ENCODE results near the gene LIN7B. TPM values are rescaled to one million over a fixed set of nuclear protein-coding genes. Genes with fewer than 3 reads are reported as not detected.

LIN7B gene
- polyA plus RNA-seq, 1 of the 3 experiments (the other 2 are of a cell fraction), result 20.8 TPM

DNA sequence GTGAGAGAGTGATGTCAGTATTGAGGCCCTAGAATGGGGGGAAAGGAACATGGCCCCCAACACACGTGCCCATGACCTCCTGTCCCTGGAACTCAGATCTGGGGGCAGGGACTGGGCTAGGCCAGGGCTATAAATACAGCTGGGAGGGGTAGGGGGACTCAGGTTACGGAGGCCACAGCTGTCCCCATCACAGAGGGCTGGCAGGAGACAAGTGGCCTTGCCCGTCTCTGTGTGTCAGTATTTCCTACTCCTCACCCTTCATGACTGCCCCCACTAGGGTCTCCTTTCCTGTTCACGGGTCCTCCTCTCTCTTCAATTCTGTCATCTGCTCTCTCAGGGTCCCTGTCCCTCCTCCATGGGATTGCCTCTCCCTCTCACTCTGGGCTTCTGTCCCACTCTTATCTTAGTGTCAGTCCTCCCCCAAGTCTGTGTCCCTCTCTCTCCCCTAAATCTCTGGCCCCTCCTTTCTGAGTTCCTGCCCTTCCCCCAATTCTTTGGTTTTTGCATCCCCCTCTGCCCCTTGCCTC lies 41.7 kb downstream of the LIN7B start:
- peaks cover 23% of the 10 kb centered on the region for H3K79me2 ChIP-seq (ENCODE audit: insufficient read depth)
- H3F3A ChIP-seq (replicated peaks; ENCODE audit: insufficient read depth), result peaks cover 15% of the 10 kb centered on the region
- no peaks in the 10 kb centered on the region for H3K9me2 ChIP-seq
- H2AFZ ChIP-seq (ENCODE audit: low read depth), result no peak overlapping the region
- H4K20me1 ChIP-seq (ENCODE audit: insufficient read depth), result peaks cover 3% of the 10 kb centered on the region; the same call in 1 of the 2 replicates
- no peaks in the 10 kb centered on the region for H3K27me3 ChIP-seq (ENCODE audit: insufficient read depth)
- H3K36me3 ChIP-seq (replicated peaks in 1 of 2; ENCODE audit: control insufficient read depth in 1 of 2, insufficient read depth in 2 of 2, low read length in 1 of 2), result no peaks in the 10 kb centered on the region
- TF ChIP-seq FOSL2 (IDR thresholded peaks at IDR 0.05; ENCODE audit: borderline replicate concordance, low read depth), result no peak
- no peak for TF ChIP-seq TAF1 (IDR thresholded peaks at IDR 0.05; ENCODE audit: borderline replicate concordance, low read depth, low read length)
- no peak for TF ChIP-seq GATA2 (CRISPR knock-in tag; IDR thresholded peaks at IDR 0.05)
- TF ChIP-seq YY1 (IDR thresholded peaks at IDR 0.05; ENCODE audit: low read depth), result no peak
- TF ChIP-seq JUND (IDR thresholded peaks at IDR 0.05), result no peak
- TF ChIP-seq, protein P1, sequence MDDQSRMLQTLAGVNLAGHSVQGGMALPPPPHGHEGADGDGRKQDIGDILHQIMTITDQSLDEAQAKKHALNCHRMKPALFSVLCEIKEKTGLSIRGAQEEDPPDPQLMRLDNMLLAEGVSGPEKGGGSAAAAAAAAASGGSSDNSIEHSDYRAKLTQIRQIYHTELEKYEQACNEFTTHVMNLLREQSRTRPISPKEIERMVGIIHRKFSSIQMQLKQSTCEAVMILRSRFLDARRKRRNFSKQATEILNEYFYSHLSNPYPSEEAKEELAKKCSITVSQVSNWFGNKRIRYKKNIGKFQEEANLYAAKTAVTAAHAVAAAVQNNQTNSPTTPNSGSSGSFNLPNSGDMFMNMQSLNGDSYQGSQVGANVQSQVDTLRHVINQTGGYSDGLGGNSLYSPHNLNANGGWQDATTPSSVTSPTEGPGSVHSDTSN (IDR thresholded peaks at IDR 0.05), result no peak
- TF ChIP-seq, protein P2, sequence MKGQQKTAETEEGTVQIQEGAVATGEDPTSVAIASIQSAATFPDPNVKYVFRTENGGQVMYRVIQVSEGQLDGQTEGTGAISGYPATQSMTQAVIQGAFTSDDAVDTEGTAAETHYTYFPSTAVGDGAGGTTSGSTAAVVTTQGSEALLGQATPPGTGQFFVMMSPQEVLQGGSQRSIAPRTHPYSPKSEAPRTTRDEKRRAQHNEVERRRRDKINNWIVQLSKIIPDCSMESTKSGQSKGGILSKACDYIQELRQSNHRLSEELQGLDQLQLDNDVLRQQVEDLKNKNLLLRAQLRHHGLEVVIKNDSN (IDR thresholded peaks at IDR 0.05; ENCODE audit: borderline replicate concordance, low read depth), result no peak
- no peak for TF ChIP-seq SMC3 (IDR thresholded peaks at IDR 0.05; ENCODE audit: low read depth, low read length)
- TF ChIP-seq, protein P3, sequence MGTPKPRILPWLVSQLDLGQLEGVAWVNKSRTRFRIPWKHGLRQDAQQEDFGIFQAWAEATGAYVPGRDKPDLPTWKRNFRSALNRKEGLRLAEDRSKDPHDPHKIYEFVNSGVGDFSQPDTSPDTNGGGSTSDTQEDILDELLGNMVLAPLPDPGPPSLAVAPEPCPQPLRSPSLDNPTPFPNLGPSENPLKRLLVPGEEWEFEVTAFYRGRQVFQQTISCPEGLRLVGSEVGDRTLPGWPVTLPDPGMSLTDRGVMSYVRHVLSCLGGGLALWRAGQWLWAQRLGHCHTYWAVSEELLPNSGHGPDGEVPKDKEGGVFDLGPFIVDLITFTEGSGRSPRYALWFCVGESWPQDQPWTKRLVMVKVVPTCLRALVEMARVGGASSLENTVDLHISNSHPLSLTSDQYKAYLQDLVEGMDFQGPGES (IDR thresholded peaks at IDR 0.05; ENCODE audit: low read depth, low read length), result no peak
- TF ChIP-seq, protein P4, sequence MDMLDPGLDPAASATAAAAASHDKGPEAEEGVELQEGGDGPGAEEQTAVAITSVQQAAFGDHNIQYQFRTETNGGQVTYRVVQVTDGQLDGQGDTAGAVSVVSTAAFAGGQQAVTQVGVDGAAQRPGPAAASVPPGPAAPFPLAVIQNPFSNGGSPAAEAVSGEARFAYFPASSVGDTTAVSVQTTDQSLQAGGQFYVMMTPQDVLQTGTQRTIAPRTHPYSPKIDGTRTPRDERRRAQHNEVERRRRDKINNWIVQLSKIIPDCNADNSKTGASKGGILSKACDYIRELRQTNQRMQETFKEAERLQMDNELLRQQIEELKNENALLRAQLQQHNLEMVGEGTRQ (IDR thresholded peaks at IDR 0.05; ENCODE audit: borderline replicate concordance, low read depth, low read length), result no peak
- TF ChIP-seq MEF2A (IDR thresholded peaks at IDR 0.05; ENCODE audit: borderline replicate concordance, low read depth), result no peak
- TF ChIP-seq, protein P5, sequence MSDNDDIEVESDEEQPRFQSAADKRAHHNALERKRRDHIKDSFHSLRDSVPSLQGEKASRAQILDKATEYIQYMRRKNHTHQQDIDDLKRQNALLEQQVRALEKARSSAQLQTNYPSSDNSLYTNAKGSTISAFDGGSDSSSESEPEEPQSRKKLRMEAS (IDR thresholded peaks at IDR 0.05; ENCODE audit: low read depth), result no peak
- TF ChIP-seq TEAD4 (IDR thresholded peaks at IDR 0.05; ENCODE audit: borderline replicate concordance, insufficient read depth), result no peak
- no peak for TF ChIP-seq FOXM1 (IDR thresholded peaks at IDR 0.05; ENCODE audit: low read depth)
- TF ChIP-seq ELF1 (IDR thresholded peaks at IDR 0.05), result no peak
- TF ChIP-seq, protein P6, sequence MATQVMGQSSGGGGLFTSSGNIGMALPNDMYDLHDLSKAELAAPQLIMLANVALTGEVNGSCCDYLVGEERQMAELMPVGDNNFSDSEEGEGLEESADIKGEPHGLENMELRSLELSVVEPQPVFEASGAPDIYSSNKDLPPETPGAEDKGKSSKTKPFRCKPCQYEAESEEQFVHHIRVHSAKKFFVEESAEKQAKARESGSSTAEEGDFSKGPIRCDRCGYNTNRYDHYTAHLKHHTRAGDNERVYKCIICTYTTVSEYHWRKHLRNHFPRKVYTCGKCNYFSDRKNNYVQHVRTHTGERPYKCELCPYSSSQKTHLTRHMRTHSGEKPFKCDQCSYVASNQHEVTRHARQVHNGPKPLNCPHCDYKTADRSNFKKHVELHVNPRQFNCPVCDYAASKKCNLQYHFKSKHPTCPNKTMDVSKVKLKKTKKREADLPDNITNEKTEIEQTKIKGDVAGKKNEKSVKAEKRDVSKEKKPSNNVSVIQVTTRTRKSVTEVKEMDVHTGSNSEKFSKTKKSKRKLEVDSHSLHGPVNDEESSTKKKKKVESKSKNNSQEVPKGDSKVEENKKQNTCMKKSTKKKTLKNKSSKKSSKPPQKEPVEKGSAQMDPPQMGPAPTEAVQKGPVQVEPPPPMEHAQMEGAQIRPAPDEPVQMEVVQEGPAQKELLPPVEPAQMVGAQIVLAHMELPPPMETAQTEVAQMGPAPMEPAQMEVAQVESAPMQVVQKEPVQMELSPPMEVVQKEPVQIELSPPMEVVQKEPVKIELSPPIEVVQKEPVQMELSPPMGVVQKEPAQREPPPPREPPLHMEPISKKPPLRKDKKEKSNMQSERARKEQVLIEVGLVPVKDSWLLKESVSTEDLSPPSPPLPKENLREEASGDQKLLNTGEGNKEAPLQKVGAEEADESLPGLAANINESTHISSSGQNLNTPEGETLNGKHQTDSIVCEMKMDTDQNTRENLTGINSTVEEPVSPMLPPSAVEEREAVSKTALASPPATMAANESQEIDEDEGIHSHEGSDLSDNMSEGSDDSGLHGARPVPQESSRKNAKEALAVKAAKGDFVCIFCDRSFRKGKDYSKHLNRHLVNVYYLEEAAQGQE (IDR thresholded peaks at IDR 0.05; ENCODE audit: low read depth, low read length), result no peak
- no peak for TF ChIP-seq NFIC (IDR thresholded peaks at IDR 0.05; ENCODE audit: borderline replicate concordance)
- no peak for TF ChIP-seq RFX5 (IDR thresholded peaks at IDR 0.05; ENCODE audit: low read length)
- no peak for TF ChIP-seq EP300 (IDR thresholded peaks at IDR 0.05; ENCODE audit: borderline replicate concordance in 1 of 2, low read depth in 1 of 2, low read length in 1 of 2)
- no peak overlapping the region for H3K9ac ChIP-seq
- H3K27ac ChIP-seq (ENCODE audit: low read depth in 2 of 2, low read length in 1 of 2), result no peak overlapping the region
- H3K9me3 ChIP-seq, result no peaks in the 10 kb centered on the region
- H3K4me2 ChIP-seq, result no peak overlapping the region
- peaks cover 0 to 18% of the 10 kb centered on the region in 2 experiments; a peak in 1 of 4 replicates for H3K4me1 ChIP-seq (ENCODE audit: control insufficient read depth in 1 of 2, insufficient read depth in 2 of 2, low read depth in 1 of 2, low read length in 1 of 2)
- WGBS (ENCODE audit: low lambda C conversion rate), result 80% methylated on average over 4 of the region's 4 CpGs
- ChIA-PET POLR2A (no interaction called here), CTCF (interaction anchor here (1.1 to 1.4 kb wide), 2 partner anchors 10 to 58 kb away, joined by 4 to 5 read pairs; no protein-coding TSS in a partner anchor)
- no peak overlapping the region for H3K4me3 ChIP-seq (ENCODE audit: low read depth in 2 of 2, low read length in 1 of 2)
- DNase-seq, result no peak
